Activated CD4-positive, alpha-beta T cell treated with anti-CD3 and anti-CD28 coated beads, Interleukin-2, amount 10 ng/mL, durations not matched to agents 24 days and 14 days (primary cell): Measurements from ENCODE around the gene NFXL1. TPM values are rescaled to one million over a fixed set of nuclear protein-coding genes. Genes with fewer than 3 reads are reported as not detected.

ENCODE experiments used
- DNase-seq: peaks from one replicate; pipeline ENCODE4 v3.0.0; 2022
- H3K27ac Mint-ChIP-seq: one replicate; pipeline ENCODE4 v1.8.0; 2022; ENCODE audit warnings: mild to moderate bottlenecking, mixed read lengths
- H3K27me3 Mint-ChIP-seq: one replicate; pipeline ENCODE4 v1.8.0; 2022; ENCODE audit warnings: mixed read lengths
- H3K36me3 Mint-ChIP-seq: one replicate; pipeline ENCODE4 v1.8.0; 2022; ENCODE audit warnings: low read depth, mild to moderate bottlenecking, mixed read lengths
- H3K4me1 Mint-ChIP-seq: one replicate; pipeline ENCODE4 v1.8.0; 2021; ENCODE audit warnings: mixed read lengths
- H3K4me3 Mint-ChIP-seq: one replicate; pipeline ENCODE4 v1.8.0; 2022; ENCODE audit warnings: mild to moderate bottlenecking, moderate library complexity, mixed read lengths
- H3K9me3 Mint-ChIP-seq: one replicate; pipeline ENCODE4 v1.8.0; 2021; ENCODE audit warnings: mixed read lengths
- intact Hi-C: fragments of 100-400 bp; cut with micrococcal nuclease; formaldehyde crosslinking; loops from one replicate; pipeline ENCODE4 v1.15.1; 2023
- total RNA-seq: library from RNA; stranded (reverse); gene quantifications from 2 replicates; pipeline ENCODE4 v1.2.3, GENCODE V29; 2022

The NFXL1 gene
- total RNA-seq, 1 donor from 2014 or later = 15.0 TPM

DNA sequence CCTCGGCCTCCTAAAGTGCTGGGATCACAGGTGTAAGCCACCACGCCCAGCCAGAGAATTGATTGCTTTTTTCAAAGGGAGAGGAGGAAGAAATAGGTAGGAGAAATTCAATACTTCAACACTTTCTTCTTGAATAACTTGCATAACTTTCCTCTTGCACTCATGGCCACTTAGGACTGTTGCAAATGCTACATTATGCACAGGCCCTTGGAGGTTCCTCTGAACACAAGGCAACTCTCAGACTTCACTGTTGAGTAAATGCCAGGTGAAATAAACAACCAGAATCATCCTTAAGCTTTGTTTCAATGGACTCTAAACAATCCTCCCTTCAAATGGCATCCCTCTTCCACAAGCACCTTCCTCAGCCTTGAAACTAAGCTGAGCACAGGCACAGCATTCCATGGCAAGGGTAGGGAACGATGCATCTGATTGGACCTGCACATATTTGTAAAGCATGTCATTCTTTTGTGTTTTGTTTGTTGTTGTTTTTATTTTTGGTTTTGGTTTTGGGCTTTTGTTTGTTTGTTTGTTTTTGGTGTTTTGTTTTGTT, 104.7 kb downstream of the NFXL1 start:
- no peaks in the 10 kb centered on the region for H3K9me3 Mint-ChIP-seq
- no peak for DNase-seq
- intact Hi-C loops = no loop called here
- H3K36me3 Mint-ChIP-seq = no peaks in the 10 kb centered on the region
- no peak overlapping the region for H3K27ac Mint-ChIP-seq
- H3K4me3 Mint-ChIP-seq = no peak overlapping the region
- no peaks in the 10 kb centered on the region for H3K4me1 Mint-ChIP-seq
- peaks cover 18% of the 10 kb centered on the region for H3K27me3 Mint-ChIP-seq

DNA sequence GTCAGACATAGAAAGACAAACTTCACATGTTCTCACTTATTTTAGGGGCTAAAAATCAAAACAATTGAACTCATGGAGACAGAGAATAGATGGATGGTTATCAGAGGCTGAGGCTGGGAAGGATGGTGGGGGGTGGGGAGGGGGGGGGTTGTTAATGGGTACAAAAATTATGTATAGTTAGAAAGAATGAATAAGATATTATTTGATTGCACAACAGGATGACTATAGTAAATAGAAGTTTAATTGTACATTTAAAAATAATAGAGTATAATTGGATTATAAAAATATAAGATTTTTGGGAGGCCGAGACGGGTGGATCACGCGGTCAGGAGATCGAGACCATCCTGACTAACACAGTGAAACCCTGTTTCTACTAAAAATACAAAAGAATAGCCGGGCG, 109.8 kb downstream of the NFXL1 start:
- no peaks in the 10 kb centered on the region for H3K9me3 Mint-ChIP-seq

DNA sequence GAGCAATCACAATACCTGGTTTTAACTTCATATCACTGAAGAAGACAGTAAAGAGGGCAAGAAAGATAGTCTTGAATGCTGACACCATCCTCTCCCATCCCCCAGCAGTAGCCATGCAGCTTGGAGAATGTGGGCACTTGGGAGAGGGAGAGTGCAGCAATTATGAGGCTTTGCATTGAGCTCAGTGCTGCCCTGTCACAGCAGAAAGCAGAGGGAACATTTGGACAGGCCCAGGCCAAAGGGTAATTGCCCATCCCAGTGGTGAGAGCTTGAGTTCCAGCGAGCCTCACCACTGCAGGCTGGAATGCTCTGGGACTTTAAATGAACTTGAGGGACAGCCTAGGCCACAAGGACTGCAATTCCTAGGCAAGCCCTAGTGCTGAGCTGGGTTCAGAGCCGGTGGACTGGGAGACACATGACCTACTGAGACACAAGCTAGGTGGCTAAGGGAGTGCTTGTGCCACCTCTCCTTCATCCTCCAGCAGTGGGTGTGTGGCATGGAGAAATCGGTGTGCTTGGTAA, 112.8 kb downstream of the NFXL1 start:
- Mint-ChIP-seq H3K9me3 (no peaks in the 10 kb centered on the region), H3K27ac (no peak overlapping the region), H3K4me1 (no peaks in the 10 kb centered on the region), H3K4me3 (no peak overlapping the region), H3K36me3 (no peaks in the 10 kb centered on the region), H3K27me3 (peaks cover 5% of the 10 kb centered on the region)
- intact Hi-C loops = no loop called here
- DNase-seq = no peak

More for the DNA sequence above, 109.8 kb downstream of the NFXL1 start:
- Mint-ChIP-seq H3K36me3 (no peaks in the 10 kb centered on the region), H3K27me3 (peaks cover 6% of the 10 kb centered on the region), H3K4me3 (no peak overlapping the region), H3K4me1 (no peaks in the 10 kb centered on the region), H3K27ac (no peak overlapping the region)
- DNase-seq = no peak
- intact Hi-C loops = no loop called here

DNA sequence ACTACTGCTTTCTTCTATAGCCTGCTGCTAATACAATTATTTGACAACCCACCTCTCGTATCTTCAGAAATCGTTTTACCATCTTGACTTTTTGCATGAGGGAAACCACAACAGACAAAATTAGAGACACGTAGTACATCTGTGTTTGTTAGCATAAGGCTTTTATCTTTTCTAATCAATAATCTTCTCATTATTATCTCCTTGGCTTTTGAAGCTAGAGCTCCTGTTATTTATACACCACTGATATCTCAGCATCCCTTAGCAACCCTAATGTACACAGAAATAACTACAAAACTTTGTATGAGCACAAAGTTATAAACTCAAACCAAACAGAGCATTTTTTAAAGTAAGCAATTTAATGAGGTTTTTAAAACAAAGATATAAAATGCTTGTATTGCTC, 116.2 kb downstream of the NFXL1 start:
- intact Hi-C loops = no loop called here
- Mint-ChIP-seq H3K9me3 (no peaks in the 10 kb centered on the region), H3K27ac (no peak overlapping the region), H3K4me1 (no peaks in the 10 kb centered on the region), H3K27me3 (peaks cover 11% of the 10 kb centered on the region), H3K36me3 (no peaks in the 10 kb centered on the region), H3K4me3 (no peak overlapping the region)
- DNase-seq = no peak

Other genes starting within 250 kb of the NFXL1 start
- gene CORIN, start 76.5 kb downstream of the NFXL1 start, total RNA-seq = 0.51 TPM in 1 of 2 replicates, not detected in the other
- not detected in 2 replicates for gene CNGA1, start 102.1 kb upstream of the NFXL1 start, total RNA-seq
- gene NIPAL1, start 102.2 kb upstream of the NFXL1 start, total RNA-seq = 3.6 and 3.8 TPM in 2 replicates
- gene TXK, start 219.7 kb upstream of the NFXL1 start, total RNA-seq = 7.6 and 8.0 TPM in 2 replicates